Liver (tissue), 3 donors: ENCODE results near the gene UBR3.

Experiments
- ATF3 ChIP-seq: IDR thresholded peaks from 2 replicates; pipeline ENCODE4 v1.6.1; 2016; ENCODE audit warnings: antibody characterized with exemption
- CTCF ChIP-seq: fragments of 150-350 bp; IDR thresholded peaks from 2 replicates; pipeline ENCODE4 v1.5.1; 2017; ENCODE audit warnings: improper control_type of control experiment, low read depth, low read length; ENCODE audit not compliant: missing input control
- GABPA ChIP-seq, 2 donors: IDR thresholded peaks in 1 of 2; conservative IDR thresholded peaks in 1 of 2; 2 replicates each; pipeline ENCODE4 v1.6.1; 2016; ENCODE audit warnings: antibody characterized with exemption in 2 of 2, mild to moderate bottlenecking in 1 of 2, moderate library complexity in 1 of 2
- HNF4A ChIP-seq, 2 donors: conservative IDR thresholded peaks; 2 replicates each; pipeline ENCODE4 v1.6.1; 2016; ENCODE audit warnings: antibody characterized with exemption in 2 of 2, mild to moderate bottlenecking in 2 of 2
- JUND ChIP-seq, 2 donors: IDR thresholded peaks; 2 replicates each; pipeline ENCODE4 v1.6.1; 2016; ENCODE audit warnings: antibody characterized with exemption in 2 of 2
- MAX ChIP-seq: IDR thresholded peaks from 2 replicates; pipeline ENCODE4 v1.6.1; 2016; ENCODE audit warnings: antibody characterized with exemption
- NR2F2 ChIP-seq: IDR thresholded peaks from 2 replicates; pipeline ENCODE4 v1.6.1; 2016; ENCODE audit warnings: antibody characterized with exemption
- RAD21 ChIP-seq, 2 donors: IDR thresholded peaks; 2 replicates each; pipeline ENCODE4 v1.6.1; 2016; ENCODE audit warnings: antibody characterized with exemption in 2 of 2, mild to moderate bottlenecking in 2 of 2
- REST ChIP-seq: IDR thresholded peaks from 2 replicates; pipeline ENCODE4 v1.6.1; 2016; ENCODE audit warnings: antibody characterized with exemption, mild to moderate bottlenecking
- RXRA ChIP-seq, 2 donors: IDR thresholded peaks; 2 replicates each; pipeline ENCODE4 v1.6.1; 2017 to 2018; ENCODE audit warnings: antibody characterized with exemption in 2 of 2, mild to moderate bottlenecking in 1 of 2
- SP1 ChIP-seq: IDR thresholded peaks from 2 replicates; pipeline ENCODE4 v1.6.1; 2018; ENCODE audit warnings: antibody characterized with exemption, mild to moderate bottlenecking
- YY1 ChIP-seq: IDR thresholded peaks from 2 replicates; pipeline ENCODE4 v1.6.1; 2016; ENCODE audit warnings: antibody characterized with exemption, mild to moderate bottlenecking
- ZBTB33 ChIP-seq: IDR thresholded peaks from 2 replicates; pipeline ENCODE4 v1.6.1; 2016; ENCODE audit warnings: antibody characterized with exemption
- donor health status: healthy.
- donor health status: healthy.

GRCh38 chr2:169845016-169845415 is 17.8 kb downstream of the UBR3 start:
- TF ChIP-seq CTCF = no peak
- no peak for TF ChIP-seq GABPA (IDR thresholded peaks at IDR 0.05 in 1 of 2, conservative IDR thresholded peaks at IDR 0.05 in 1 of 2)
- TF ChIP-seq JUND (IDR thresholded peaks at IDR 0.05) = no peak
- no peak for TF ChIP-seq SP1
- TF ChIP-seq REST = no peak
- no peak for TF ChIP-seq RAD21 (IDR thresholded peaks at IDR 0.05)
- TF ChIP-seq ZBTB33 = no peak
- no peak for TF ChIP-seq MAX
- no peak for TF ChIP-seq ATF3
- no peak for TF ChIP-seq HNF4A (conservative IDR thresholded peaks at IDR 0.05)
- TF ChIP-seq NR2F2 = no peak
- TF ChIP-seq YY1 = no peak
- TF ChIP-seq RXRA (IDR thresholded peaks at IDR 0.05) = no peak
